Spleen (tissue), 11 donors: ENCODE data around the gene ACBD6. TPM values are rescaled to one million over a fixed set of nuclear protein-coding genes. Genes with fewer than 3 reads are reported as not detected.

Experiments used
- DNase-seq: peaks from one replicate; pipeline ENCODE4 v3.0.0-alpha.2; 2020
- H3K27ac ChIP-seq, 8 donors: fragments of 200-600 bp; sonication (generic) in 7 of 8; 1 replicate in 4 of 8; 2 replicates in 4 of 8; pipeline versions ENCODE4 v1.5.0 to v1.8.0; 2016 to 2021; ENCODE audit warnings: inconsistent platforms in 4 of 8, mild to moderate bottlenecking in 4 of 8, moderate library complexity in 1 of 8
- H3K27me3 ChIP-seq, 7 donors: fragments of 200-600 bp; sonication (generic) in 6 of 7; replicated peaks in 1 of 7; 1 replicate in 4 of 7; 2 replicates in 3 of 7; pipeline versions ENCODE4 v1.5.0 to v1.8.0; 2016 to 2021; ENCODE audit warnings: inconsistent platforms in 3 of 7, mild to moderate bottlenecking in 1 of 7
- H3K36me3 ChIP-seq, 6 donors: fragments of 200-600 bp; sonication (generic) in 5 of 6; 1 replicate in 4 of 6; 2 replicates in 2 of 6; pipeline versions ENCODE4 v1.5.0 to v1.8.0; 2016 to 2021; ENCODE audit warnings: inconsistent platforms in 2 of 6
- H3K4me1 ChIP-seq, 6 donors: fragments of 200-600 bp; sonication (generic) in 5 of 6; 1 replicate in 3 of 6; 2 replicates in 3 of 6; pipeline versions ENCODE4 v1.5.0 to v1.8.0; 2016 to 2021; ENCODE audit warnings: inconsistent platforms in 3 of 6
- H3K4me3 ChIP-seq, 8 donors: fragments of 200-600 bp; sonication (generic) in 7 of 8; 1 replicate in 4 of 8; 2 replicates in 4 of 8; pipeline versions ENCODE4 v1.5.0 to v1.8.0; 2016 to 2021; ENCODE audit warnings: inconsistent platforms in 4 of 8, mild to moderate bottlenecking in 4 of 8, moderate library complexity in 2 of 8
- H3K9me3 ChIP-seq, 8 donors: fragments of 200-600 bp; sonication (generic) in 7 of 8; 1 replicate in 4 of 8; 2 replicates in 4 of 8; pipeline versions ENCODE4 v1.5.0 to v1.8.0; 2016 to 2021; ENCODE audit warnings: inconsistent platforms in 4 of 8
- POLR2A ChIP-seq, 3 donors: fragments of 450-650 bp; IDR thresholded peaks; one replicate each; pipeline ENCODE4 v1.5.1; 2017; ENCODE audit warnings: antibody characterized with exemption in 3 of 3, mild to moderate bottlenecking in 1 of 3
- POLR2AphosphoS5 ChIP-seq, 3 donors: sonication (generic); formaldehyde crosslinking; IDR thresholded peaks; one replicate each; pipeline ENCODE4 v1.5.1; 2017; ENCODE audit warnings: antibody characterized with exemption in 3 of 3
- WGBS, 5 donors: extraction: QIAGEN DNeasy Blood & Tissue Kit in 3 of 5; methylation state at CpG; one replicate each; pipeline versions ENCODE4 v1.1.5 to v1.1.7; 2013 to 2018; 5-methylcytosine and 5-hydroxymethylcytosine counted together
- intact Hi-C: fragments of 100-400 bp; cut with DNase I; formaldehyde crosslinking; loops from one replicate; pipeline ENCODE4 v1.15.0; 2023; ENCODE audit warnings: low total_unique reads
- polyA plus RNA-seq, 3 donors: library from polyadenylated mRNA; stranded (reverse); fragments of 200-250 nt; gene quantifications; one replicate each; pipeline ENCODE4 v1.2.1, GENCODE V29; 2013
- total RNA-seq, 7 donors: library from RNA; depleted of rRNA in 3 of 7; stranded (reverse); fragments of >200 nt in 3 of 7; fragmentation: NEBNext Ultra II Directional in 4 of 7; extraction: Animal tissue kit (Norgen Biotek cat#: 25700) in 4 of 7; gene quantifications; one replicate each; pipeline versions ENCODE4 v1.1.0 to v1.2.1, GENCODE V29; 2016 to 2021
- TF ChIP-seq, protein P1 (sequence below), 11 experiments: fragments of 200-600 bp in 7 of 11; fragments of 450-650 bp in 4 of 11; sonication (generic) in 4 of 11; IDR thresholded peaks in 8 of 11; conservative IDR thresholded peaks in 3 of 11; 1 replicate in 7 of 11; 2 replicates in 4 of 11; pipeline versions ENCODE4 v1.4.0 to v1.8.0; 2016 to 2021; ENCODE audit warnings: antibody characterized with exemption in 11 of 11, inconsistent platforms in 4 of 11, mild to moderate bottlenecking in 1 of 11
- donor health status: healthy with polysubstance abuse.
- donor health status: DM: no; HTN: no; CAD: no; lungs with moderate emphysema.
- donor health status: DM: no; HTN: no; CAD: no.
- donor health status: Bipolar disorder and iron deficiency.
- donor health status: healthy.
- donor health status: DM: no; HTN: no; CAD: no.
- donor health status: DM: yes; HTN: yes; CAD: no.

ACBD6 gene
- total and polyA plus RNA-seq, 10 donors, result 27.2 to 62.9 (median 38.3) TPM

DNA sequence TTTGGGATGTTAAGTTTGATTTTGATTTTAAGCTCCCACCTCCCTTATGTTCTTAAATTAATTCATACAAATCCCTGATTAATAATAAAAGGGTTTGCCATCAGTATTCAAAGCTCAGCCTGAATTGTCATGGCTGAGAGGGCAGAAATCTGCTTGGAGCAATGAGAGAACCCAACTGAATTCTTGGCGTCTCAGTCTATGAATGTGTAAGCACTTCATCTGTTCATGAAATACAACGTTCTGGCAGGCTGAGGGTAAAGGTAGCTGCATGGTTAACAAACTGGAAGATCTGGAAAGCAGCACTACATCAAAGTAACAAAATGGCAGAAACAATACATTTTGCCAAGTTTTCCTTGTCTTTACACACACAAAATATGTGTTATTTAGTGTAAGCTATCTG, 95.3 kb downstream of the ACBD6 start:
- no peaks in the 10 kb centered on the region for H3K27me3 ChIP-seq
- no peak overlapping the region for H3K4me3 ChIP-seq
- H3K9me3 ChIP-seq, result peaks cover 0 to 6% (median 0%) of the 10 kb centered on the region in 8 donors
- intact Hi-C loops, result no loop called here
- H3K4me1 ChIP-seq, result peaks cover 0 to 6% (median 0%) of the 10 kb centered on the region in 6 donors
- peaks cover 0 to 41% (median 15%) of the 10 kb centered on the region in 6 donors for H3K36me3 ChIP-seq
- no peak overlapping the region for H3K27ac ChIP-seq
- TF ChIP-seq, protein P1, sequence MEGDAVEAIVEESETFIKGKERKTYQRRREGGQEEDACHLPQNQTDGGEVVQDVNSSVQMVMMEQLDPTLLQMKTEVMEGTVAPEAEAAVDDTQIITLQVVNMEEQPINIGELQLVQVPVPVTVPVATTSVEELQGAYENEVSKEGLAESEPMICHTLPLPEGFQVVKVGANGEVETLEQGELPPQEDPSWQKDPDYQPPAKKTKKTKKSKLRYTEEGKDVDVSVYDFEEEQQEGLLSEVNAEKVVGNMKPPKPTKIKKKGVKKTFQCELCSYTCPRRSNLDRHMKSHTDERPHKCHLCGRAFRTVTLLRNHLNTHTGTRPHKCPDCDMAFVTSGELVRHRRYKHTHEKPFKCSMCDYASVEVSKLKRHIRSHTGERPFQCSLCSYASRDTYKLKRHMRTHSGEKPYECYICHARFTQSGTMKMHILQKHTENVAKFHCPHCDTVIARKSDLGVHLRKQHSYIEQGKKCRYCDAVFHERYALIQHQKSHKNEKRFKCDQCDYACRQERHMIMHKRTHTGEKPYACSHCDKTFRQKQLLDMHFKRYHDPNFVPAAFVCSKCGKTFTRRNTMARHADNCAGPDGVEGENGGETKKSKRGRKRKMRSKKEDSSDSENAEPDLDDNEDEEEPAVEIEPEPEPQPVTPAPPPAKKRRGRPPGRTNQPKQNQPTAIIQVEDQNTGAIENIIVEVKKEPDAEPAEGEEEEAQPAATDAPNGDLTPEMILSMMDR (IDR thresholded peaks at IDR 0.05 in 8 of 11, conservative IDR thresholded peaks at IDR 0.05 in 3 of 11), result no peak
- no peak for TF ChIP-seq POLR2A (IDR thresholded peaks at IDR 0.05)
- no peak for TF ChIP-seq POLR2AphosphoS5 (IDR thresholded peaks at IDR 0.05)
- no peak for DNase-seq
- WGBS, 5 donors, result 87 to 91% (median 90%) methylated on average over 2 of the region's 2 CpGs

DNA sequence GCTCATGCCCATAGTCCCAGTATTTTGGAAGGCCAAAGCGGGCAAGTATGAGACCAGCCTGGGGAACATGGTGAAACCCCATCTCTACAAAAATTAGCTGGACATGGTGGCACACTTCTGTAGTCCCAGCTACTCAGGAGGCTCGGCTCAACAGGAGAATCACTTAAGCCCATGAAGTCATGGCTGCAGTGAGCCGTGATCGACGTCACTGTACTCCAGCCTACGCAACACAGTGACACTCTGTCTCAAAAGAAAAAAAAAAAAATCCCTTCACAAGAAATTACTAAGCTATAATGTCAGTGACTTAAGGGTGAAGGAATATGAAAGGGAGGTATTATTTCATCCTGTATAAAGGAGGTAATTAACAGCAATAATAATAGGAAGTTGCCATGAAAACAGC, 99.8 kb downstream of the ACBD6 start:
- no peaks in the 10 kb centered on the region for H3K9me3 ChIP-seq
- 59 to 83% (median 79%) methylated on average over 6 of the region's 6 CpGs for WGBS, 5 donors
- H3K27ac ChIP-seq, result peak overlapping the region in 7 of 8 donors; percentile 35 to 90 (median 79)
- H3K27me3 ChIP-seq, result no peaks in the 10 kb centered on the region
- H3K4me1 ChIP-seq, result peaks cover 0 to 20% (median 0%) of the 10 kb centered on the region in 6 donors
- TF ChIP-seq POLR2A (IDR thresholded peaks at IDR 0.05) (no peak), POLR2AphosphoS5 (IDR thresholded peaks at IDR 0.05) (no peak)
- TF ChIP-seq, protein P1 (IDR thresholded peaks at IDR 0.05 in 8 of 11, conservative IDR thresholded peaks at IDR 0.05 in 3 of 11), result no peak
- peak overlapping the region in 1 of 8 donors; percentile 2 for H3K4me3 ChIP-seq
- DNase-seq, result no peak
- H3K36me3 ChIP-seq, result peaks cover 0 to 15% (median under 1%) of the 10 kb centered on the region in 6 donors
- intact Hi-C loops, result no loop called here

DNA sequence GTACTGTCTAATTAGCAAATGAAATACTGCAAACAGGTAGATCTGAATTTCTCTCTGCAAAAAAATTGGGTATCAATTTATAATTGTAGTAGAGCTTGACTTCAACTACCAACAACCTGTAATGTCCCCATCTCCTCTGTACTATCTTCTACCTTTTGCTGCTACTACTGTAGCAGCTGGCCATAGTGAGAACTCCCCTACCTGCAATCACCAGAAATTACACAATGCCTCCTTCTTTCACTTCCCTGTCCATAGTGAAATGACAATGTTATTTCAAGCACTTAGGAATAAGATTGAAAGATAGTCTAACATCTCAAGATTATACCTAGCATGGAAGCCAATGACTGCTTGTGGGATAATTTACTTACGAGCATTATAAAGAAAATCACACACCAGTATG, 100.4 kb downstream of the ACBD6 start:
- no peaks in the 10 kb centered on the region for H3K27me3 ChIP-seq
- 73 to 100% (median 93%) methylated on average over 1 of the region's 1 CpG for WGBS, 5 donors
- H3K4me1 ChIP-seq, result peaks cover 0 to 20% (median 0%) of the 10 kb centered on the region in 6 donors
- H3K36me3 ChIP-seq, result peaks cover 0 to 21% (median 3%) of the 10 kb centered on the region in 6 donors
- TF ChIP-seq, protein P1 (IDR thresholded peaks at IDR 0.05 in 8 of 11, conservative IDR thresholded peaks at IDR 0.05 in 3 of 11), result peak in 1 of 11 experiments; percentile 11
- TF ChIP-seq POLR2A (IDR thresholded peaks at IDR 0.05), result no peak
- intact Hi-C loops, result no loop called here
- no peak for DNase-seq
- peak overlapping the region in 7 of 8 donors; percentile 35 to 90 (median 79) for H3K27ac ChIP-seq
- peak overlapping the region in 1 of 8 donors; percentile 2 for H3K4me3 ChIP-seq
- H3K9me3 ChIP-seq, result no peaks in the 10 kb centered on the region

DNA sequence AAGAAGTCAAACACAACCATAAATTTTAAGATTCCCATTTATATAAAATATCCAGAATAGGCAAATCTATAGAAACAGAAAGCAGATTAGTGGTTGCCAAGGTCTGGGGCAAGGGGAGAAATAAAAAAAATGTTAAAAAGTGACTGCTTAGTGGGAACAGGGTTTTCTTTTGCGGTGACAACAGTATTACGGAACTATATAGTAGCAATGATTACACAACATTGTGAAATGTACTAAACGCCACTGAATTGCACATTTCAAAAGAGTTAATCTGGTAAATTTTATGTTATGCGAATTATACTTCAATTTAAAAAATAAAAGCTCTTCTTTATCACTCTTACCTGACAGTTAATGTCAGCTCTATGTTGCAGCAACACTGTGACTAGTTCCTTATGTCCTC, 105.2 kb downstream of the ACBD6 start:
- Histone ChIP-seq H3K27me3 (no peaks in the 10 kb centered on the region), H3K27ac (peak overlapping the region in 7 of 8 donors; percentile 52 to 89 (median 71)), H3K36me3 (peaks cover 0 to 51% (median 4%) of the 10 kb centered on the region in 6 donors), H3K9me3 (peaks cover 0 to 18% (median 6%) of the 10 kb centered on the region in 8 donors), H3K4me3 (no peak overlapping the region), H3K4me1 (peaks cover 0 to 31% (median 0%) of the 10 kb centered on the region in 6 donors)
- TF ChIP-seq, protein P1 (IDR thresholded peaks at IDR 0.05 in 8 of 11, conservative IDR thresholded peaks at IDR 0.05 in 3 of 11), result no peak
- TF ChIP-seq POLR2AphosphoS5 (IDR thresholded peaks at IDR 0.05) (no peak), POLR2A (IDR thresholded peaks at IDR 0.05) (no peak)
- intact Hi-C loops, result no loop called here
- DNase-seq, result no peak
- 51 to 80% (median 58%) methylated on average over 4 of the region's 4 CpGs for WGBS, 5 donors
